NCI-H1436 treated with DMSO at 0.1 percent for 48 hours (cell line): ENCODE results near the gene CAPS.
"Not testable (repeated sequence)": the region's sequence is repeated elsewhere in the genome, so short reads cannot be mapped to it uniquely, and the experiment has no call there.

ENCODE experiments used
- DNase-seq: peaks from one replicate; lab custom pipeline; 2025; lab: John Stamatoyannopoulos, UW

Gene CAPS

DNA sequence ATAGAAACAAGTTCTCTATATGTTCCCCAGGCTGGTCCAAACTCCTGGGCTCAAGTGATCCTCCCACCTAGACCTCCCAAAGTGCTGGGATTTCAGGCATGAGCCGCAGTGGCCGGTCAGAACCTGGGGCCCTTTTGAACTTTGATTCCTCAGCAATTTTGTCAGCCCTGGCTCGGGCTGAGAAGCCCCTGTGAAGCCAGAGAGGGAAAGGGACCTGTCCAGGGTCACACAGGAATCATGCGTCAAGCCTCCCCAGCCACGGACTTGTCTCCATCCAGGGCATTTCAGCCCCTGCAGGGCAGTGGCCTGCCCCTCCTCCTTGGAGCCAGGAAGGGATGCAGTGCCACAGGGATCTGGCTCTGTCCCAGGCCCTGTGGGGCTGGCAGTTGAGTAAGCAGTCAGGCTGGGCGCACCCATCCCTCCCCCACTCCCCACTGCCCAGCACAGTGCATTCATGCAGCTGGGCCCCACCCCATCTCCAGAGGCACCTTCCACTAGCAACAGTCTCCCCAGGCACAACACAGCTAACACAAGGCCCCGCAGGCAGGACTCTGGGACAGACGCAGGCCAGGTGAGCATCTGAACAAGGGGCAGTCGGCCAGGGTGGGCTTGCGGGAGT, at the start of gene CAPS:
Gene CAPS, plus strand, starts transcription at position 516 of the 619 bp plus-strand sequence. CDS start 153 bp downstream, outside the sequence.
- no peak for DNase-seq

DNA sequence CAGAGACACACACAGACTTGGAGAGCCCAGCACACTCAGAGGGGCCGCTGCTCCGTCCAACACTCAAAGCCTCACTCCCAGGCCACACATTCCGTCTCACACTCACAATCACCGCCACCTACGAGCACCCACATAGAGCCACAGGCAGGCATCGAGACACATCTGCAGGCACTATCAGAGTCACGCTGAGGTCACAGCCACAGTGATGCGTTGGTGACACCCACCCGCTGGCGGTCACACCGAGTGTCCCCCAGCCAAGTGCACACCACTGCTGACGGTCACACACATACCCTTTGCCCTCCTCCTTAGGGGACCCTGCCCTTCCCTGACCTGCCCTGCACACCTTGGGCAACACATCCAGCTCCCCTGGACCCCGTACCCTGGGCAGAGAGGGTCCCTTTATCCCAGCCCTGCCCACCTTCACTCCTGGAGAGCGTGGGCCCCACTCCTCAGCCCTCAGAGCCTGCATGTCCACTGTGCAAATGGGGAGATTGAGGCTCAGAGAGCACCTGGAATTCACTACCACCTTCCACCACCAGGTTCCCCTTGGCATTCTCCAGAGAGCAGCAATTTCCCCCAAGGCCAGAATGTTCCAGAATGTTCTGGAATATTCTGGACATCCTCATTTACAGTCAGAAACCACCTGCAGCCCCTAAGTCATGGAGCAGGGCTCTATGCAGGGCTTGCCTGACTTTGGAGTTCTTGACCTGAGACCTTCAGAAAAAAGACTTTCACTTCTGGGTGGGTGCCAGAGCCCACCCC, 49.1 kb upstream of the CAPS start:
- DNase-seq, result no peak

DNA sequence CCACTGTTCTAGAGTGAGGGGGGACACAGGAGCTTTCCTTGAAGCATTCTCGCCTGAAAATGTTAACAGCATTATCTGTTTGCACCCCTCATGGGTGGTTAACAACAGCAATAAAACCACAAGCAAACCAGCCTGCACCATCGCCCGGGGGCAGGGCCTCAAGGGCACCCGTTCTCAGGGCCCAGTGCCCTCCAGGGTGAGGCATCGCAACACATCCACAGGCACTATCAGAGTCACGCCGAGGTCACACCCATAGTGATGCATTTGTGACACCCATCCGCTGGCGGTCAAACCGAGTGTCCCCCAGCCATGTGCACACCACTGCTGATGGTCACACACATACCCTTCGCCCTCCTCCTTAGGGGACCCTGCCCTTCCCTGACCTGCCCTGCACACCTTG, 48.3 kb upstream of the CAPS start:
- no peak for DNase-seq

DNA sequence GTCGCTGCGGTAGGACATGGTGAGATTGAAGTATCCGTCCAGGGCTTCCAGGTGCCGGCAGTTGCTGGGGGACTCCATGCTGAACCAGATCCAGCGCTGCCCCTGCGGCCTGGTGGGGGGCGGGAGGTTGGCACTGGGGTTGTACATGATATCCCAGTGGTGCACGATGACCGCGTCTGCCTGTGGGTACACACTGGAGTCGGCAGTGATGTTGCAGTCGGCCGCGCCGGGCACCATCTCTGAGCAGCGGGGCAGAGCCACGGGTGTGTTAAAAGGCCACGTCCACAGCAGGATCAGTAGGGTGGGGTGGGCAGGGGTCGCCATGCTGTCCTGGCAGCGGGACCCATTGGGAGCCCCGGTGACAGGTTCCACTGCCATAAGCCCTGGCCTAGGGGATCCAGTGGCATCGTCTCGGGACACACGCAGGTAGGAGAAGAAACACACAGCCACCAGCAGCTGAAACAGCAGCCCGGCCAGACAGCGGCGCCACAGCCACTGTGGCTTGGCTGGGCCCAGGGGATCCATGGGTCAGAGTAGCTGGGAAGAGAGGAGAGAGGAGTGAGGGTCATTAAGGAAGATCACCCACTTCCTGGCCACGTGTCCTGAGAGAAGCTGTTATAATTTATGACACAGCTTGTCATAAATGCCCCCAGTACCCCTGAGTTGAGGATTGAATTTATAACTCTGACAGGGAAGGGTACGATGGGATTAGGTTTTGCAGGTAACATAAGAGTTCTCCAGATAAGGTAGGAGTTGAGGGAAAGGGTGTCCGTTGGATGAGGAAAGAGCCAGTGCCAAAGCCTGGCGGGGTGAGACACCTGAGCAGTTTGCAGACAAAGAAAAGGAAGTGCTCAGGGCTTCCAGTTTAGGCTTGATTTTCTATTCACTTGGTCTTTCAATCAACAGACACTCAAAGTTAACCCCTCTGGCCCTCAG, 46.6 kb upstream of the CAPS start:
- DNase-seq, result no peak

DNA sequence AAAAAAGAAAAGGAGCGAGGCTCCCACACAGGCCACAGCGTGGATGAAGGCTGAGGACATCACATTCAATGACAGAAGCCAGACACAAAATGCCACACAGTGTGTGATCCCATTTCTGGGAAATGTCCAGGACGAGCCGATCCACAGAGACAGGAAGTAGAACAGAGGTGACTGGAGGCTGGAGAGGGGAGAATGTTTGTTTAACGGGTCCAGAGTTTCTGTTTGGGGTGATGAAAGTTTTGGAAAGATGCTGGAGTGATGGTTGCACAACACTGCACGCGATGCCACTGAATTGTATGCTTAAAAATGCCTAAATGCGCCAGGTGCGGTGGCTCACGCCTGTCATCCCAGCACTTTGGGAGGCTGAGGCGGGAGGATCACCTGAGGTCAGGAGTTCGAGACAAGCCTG, 43.1 kb upstream of the CAPS start:
- no peak for DNase-seq

DNA sequence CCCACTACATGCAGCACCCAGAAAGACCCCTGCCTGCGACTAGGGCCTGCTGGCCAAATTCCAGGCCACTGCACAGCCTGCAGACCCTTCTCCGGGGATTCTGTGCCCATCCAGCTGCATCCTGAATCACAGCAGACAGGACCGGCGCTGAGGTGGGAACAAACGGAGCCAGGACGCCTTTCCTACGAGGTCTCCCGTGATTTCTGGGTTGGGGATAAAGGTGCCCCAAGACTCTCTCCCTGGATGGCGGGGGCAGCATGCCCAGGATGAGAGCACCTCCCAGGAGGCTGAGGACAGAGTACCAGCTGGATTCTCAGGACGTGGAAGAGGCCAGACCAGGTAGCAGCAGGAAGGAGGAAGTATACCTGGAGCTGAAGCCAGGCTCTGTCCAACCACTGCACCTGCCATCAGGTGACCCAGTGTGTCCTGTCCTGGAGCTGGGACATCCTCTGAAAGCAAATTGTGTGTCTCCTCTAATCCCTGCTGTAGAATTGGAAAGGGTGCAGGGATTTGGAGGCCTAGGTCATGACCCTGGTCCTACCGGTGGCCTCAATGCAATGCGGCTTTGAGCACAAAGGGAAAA, 40.3 kb upstream of the CAPS start:
- DNase-seq, result no peak

DNA sequence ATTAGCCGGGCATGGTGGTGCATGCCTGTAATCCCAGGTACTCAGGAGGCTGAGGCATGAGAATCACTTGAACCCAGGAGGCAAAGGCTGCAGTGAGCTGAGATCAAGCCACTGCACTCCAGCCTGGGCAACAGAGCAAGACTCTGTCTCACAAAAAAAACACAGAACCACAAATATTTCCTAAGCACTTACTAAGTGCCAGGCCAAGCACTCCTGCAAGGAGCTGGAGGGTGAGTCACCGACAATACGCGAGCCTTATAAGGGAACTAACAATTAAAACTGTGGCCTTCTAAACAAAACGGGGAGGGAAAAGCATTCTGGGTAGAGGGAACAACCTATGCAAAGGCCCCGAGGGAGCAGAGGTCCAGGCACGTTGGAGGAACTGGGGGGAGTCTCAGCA, 39.6 kb upstream of the CAPS start:
- DNase-seq, result not testable (repeated sequence)

DNA sequence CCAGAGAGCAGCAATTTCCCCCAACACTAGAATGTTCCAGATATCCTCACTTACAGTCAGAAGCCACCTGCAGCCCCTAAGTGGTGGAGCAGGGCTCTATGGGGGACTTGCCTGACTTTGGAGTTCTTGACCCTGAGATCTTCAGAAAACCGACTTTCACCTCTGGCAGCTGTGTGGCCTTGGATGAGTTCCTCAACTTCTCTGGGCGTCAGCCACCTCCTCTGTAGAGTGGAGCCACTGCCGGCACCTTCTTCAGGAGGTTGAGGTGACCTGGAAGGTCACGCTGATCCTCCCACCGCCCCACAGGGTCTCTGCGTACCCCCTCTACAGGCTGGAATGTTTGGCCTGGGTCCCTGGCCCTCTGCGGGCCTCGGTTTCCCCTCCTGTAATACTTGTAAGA, 36.6 kb upstream of the CAPS start:
- no peak for DNase-seq

DNA sequence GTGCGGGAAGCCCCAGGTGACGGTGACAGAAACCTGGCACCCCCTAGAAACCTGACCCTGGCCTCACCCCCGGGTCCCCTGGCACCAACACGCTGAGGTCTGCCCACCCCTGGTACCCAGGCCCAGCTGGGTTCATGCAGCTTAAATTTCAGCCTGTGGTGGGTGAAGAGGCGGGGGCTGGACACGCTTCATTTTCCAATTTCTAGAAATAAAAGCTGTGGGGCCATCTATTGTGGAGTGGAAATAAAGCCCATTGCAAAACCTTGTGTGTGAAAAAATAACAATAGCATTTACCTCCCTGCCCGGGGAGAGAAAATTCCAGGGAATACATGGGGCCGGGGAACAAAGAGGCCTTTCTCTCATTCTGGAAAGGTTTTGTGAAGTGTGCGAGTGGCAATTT, 36.2 kb upstream of the CAPS start:
- DNase-seq, result no peak

DNA sequence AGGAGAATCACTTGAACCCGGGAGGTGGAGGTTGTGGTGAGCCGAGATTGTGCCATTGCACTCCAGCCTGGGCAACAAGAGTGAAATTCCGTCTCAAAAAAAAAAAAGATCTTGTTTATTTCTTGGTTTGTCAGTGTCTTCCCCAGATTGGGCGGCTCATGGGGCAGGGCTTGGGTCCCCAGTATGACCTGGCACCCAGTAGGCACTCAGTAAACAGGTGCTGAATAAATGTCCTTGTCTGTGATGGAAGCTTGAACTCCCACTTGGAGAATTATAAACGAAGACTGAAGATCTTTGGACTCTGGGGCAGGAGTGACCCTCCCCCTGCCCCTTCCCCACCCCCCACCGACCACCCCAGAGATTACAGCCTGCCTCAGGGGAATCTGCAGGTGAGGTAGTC, 33.9 kb upstream of the CAPS start:
- no peak for DNase-seq

DNA sequence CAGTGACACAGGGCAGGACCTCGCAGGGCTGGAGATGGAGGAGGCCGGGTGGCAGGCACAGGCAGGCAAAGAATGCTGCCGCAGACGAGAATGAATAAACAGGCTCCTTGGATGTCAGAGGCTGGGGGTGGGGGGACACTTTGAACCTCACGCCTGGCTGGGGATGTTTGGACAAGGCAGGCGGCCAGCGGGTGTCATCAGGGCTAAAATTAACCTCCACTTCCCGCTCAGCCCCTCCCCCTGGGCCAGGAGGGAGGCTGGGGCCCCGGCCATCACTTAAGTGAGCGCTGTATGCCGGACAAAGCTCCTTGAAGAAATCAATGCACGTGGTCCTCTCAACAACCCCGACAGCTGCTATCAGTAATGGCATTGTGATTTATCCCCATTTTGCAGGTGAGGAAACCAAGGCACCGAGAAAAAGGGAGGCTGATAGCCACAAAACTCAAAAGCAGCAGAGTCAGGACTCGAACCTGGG, 33.4 kb upstream of the CAPS start:
- no peak for DNase-seq

DNA sequence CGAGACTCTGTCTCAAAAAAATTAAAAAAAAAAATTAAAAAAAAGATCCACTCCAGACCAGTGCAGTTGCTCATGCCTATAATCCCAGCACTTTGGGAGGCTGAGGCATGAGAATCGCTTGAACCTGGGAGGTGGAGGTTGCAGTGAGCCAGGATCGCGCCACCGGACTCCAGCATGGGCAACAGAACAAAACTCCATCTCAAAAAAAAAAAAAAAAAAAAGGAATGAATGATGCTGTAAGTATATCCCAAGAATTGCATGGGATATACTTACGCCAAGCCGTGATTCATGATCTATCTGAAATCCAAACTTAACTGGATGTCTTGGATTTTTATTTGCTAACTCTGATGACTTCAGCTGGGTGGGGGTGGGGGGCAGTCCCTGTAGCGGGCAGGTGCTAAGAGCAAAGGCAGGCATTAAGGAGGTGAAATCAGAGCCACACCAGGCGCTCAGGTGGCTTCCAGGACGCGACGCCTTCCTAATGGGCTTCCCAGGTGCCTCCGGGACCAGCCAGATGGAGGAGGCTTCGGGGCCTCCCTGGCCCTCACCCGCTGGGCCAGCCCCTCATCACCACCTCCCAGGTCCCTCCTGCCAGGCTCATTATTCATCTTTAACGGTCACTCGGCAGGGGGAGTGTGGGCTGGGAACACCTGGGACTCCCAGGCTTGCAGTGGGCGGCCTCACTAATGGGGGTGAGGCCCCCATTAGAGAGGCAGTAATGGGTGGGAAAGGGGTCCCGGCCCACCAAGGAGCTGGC, 32.3 kb upstream of the CAPS start:
- no peak for DNase-seq

DNA sequence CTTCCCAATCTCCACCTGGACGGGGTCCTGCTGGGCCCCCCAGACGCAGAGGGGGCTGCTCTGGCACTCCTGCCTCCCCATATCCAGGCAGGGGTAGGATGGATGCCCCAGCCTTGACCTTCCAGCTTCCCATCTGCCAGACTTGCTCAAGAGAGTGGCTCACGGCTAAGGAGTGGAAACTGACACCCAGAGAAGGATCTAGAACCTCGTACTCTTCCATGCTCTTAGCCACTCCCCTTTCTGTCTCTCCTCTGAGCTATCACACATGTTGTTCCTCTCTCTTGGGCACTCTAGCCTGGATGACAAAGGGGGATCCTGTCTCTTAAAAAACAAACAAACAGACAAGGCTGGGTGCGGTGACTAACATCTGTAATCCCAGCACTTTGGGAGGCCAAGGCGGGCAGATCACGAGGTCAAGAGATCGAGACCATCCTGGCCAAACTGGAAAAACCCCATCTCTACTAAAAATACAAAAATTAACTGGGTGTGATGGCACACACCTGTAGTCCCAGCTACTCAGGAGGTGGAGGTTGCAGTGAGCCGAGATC, 31.6 kb upstream of the CAPS start:
- no peak for DNase-seq

DNA sequence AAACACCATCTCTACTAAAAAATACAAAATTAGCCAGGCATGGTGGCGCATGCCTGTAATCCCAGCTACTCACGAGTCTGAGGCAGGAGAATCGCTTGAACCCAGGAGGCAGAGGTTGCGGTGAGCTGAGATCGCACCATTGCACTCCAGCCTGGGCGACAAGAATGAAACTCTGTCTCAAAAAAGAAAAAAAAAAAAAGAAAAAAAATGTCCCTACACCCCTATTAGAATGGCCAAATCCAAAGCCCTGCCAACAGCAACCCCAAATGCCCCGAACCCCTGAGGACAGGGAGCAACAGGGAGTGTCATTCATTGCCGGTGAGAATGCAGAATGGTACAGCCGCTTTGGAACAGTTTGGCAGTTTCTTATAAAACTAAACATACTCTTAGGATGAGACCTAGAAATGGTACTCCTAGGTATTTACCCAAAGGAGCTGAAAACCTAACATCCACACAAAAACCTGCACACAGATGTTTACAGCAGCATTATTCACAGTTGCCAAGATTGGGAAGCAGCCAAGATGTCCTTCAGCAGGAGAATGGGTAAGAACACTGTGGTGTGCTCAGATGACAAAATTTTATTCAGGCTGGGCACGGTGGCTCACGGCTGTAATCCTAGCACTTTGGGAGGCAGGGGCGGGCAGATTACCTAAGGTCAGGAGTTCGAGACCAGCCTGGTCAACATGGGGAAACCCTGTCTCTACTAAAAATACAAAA, 30.7 kb upstream of the CAPS start:
- not testable (repeated sequence) for DNase-seq

DNA sequence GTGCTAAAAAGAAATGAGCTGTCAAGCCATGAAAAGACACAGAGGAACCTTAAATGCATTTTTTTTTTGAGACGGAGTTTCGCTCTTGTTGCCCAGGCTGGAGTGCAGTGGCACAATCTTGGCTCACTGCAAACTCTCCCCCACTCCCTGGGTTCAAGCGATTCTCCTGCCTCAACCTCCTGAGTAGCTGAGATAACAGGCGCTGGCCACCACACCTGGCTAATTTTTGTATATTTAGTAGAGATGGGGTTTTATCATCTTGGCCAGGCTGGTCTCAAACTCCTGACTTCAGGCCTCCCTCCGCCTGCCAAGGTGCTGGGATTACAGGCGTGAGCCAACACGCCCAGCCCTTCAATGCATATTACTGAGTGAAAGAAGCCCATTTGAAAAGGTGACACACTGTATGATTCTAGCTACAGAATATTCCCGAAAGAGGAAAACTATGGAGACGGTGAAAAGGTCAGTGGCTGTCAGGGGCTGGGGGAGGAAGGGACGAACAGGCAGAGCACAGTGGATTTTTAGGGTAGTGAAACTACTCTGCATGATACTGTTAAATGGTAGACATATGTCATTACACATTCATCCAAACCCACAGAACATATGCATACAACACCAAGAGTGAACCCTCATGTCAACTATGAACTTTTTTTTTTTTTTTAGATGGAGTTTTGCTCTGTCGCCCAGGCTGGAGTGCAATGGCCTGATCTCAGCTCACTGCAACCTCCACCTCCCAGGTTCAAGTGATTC, 29.8 kb upstream of the CAPS start:
- not testable (repeated sequence) for DNase-seq

DNA sequence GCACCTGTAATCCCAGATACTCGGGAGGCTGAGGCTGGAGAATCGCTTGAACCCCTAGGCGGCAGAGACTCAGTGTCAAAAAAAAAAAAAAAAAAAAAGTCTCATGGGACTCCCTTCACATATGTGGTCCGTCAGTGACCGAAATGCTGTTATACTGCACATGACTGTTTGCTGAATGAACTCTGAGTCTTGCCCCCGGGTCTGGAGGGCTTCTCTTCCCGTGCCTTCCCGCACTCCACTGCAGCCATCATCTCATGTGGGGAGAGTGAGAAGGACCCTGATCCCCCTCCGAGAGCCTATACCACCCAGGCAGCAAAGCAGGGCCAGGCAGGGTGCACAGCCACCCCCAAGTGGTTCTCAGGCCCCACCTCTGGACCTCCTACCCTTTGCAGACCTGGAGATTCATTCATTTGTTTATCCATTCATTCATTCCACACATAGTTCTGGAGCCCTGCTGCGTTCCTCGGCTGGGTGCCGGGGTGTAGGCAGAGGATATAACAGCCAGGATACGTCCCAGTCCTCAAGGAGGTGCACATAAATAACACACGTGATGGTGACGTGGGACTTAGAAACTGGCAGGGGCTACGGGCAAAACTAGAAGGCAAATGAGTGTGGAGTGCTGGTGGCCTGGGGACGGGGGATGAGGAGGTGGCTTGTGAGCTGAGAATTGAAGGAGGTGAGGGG, 24.6 kb upstream of the CAPS start:
- no peak for DNase-seq

DNA sequence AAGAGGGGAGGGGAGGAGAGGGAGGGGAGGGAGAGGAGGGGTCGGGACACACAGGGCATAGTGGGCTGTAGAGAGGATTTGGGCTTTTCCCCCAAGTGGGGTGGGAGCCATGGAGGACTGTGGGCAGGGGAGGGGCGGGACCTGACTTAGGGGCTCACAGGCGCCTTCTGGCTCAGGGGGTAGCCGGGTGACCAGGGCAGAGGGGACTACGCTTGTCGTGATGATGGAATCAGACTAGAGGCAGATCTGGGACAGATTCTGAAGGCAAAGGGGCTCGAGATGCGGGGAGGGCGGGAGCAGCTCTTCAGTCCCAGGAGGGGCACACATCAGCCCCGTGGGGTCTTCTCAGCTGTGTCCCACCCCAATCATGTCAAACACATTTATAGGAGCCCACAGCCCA, 24.0 kb upstream of the CAPS start:
- DNase-seq, result no peak

DNA sequence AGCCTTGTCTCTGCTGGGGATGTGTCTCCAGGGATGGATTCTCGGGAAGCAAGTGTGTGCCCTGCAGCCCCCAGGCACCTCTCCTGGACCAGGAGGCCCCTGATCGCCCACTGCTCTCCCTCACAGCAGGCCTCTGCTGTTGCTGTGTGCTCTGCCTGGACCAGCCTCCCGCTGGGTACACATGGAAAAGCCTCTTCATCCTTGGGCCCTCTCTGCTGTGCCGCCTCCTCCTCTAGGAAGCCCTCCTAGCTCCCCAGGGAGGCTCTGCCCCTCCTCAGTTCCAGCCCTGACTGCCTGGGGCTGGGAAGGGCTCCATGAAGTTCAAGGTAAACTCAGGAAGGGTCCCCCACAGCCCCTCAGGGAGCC, 22.5 kb upstream of the CAPS start:
- no peak for DNase-seq
